ENCODE measurements around the gene KLHDC3.

DNA sequence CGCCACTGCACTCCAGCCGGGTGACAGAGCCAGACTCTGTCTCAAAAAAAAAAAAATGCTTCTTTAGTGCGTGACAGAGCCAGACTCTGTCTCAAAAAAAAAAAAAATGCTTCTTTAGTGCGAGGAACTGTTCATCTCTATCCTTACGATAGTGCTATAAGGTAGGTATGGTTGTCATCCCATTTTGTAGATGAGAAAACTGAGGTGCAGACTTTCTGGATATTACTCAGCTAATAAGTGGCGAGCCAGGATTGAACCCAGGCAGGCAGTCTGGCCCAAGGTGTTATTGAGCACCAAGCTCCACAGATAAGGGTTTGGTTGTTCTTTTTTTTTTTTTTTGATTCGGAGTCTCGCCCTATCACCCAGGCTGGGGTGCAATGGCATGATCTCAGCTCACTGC, 12.2 kb upstream of the KLHDC3 start:
- no peak for TF ChIP-seq POLR2A (IDR thresholded peaks at IDR 0.05)
- TF ChIP-seq, protein P1, sequence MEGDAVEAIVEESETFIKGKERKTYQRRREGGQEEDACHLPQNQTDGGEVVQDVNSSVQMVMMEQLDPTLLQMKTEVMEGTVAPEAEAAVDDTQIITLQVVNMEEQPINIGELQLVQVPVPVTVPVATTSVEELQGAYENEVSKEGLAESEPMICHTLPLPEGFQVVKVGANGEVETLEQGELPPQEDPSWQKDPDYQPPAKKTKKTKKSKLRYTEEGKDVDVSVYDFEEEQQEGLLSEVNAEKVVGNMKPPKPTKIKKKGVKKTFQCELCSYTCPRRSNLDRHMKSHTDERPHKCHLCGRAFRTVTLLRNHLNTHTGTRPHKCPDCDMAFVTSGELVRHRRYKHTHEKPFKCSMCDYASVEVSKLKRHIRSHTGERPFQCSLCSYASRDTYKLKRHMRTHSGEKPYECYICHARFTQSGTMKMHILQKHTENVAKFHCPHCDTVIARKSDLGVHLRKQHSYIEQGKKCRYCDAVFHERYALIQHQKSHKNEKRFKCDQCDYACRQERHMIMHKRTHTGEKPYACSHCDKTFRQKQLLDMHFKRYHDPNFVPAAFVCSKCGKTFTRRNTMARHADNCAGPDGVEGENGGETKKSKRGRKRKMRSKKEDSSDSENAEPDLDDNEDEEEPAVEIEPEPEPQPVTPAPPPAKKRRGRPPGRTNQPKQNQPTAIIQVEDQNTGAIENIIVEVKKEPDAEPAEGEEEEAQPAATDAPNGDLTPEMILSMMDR (IDR thresholded peaks at IDR 0.05 in 4 of 5, conservative IDR thresholded peaks at IDR 0.05 in 1 of 5) = no peak

All from gastrocnemius medialis (tissue), 4 donors.